ENCODE results near the gene LRRC49. TPM values are rescaled to one million over a fixed set of nuclear protein-coding genes. Genes with fewer than 3 reads are reported as not detected.

Gene LRRC49
- total RNA-seq, 1 experiment from 2014 or later: 8.3 TPM

GRCh38 chr15:70963199-70963598 is 70.6 kb downstream of the LRRC49 start:
- Histone ChIP-seq H2BK5ac (ENCODE audit: insufficient read length, low read length) (no peak overlapping the region), H3K27ac (ENCODE audit: insufficient read length, low read depth, low read length) (no peak overlapping the region), H3K79me2 (ENCODE audit: insufficient read depth, low read length) (no peaks in the 10 kb centered on the region), H2BK15ac (ENCODE audit: low read depth, low read length) (no peak overlapping the region), H3K79me1 (ENCODE audit: insufficient read depth, low read depth, low read length, poor library complexity, severe bottlenecking) (no peaks in the 10 kb centered on the region), H2BK20ac (ENCODE audit: low read depth, low read length, poor library complexity, severe bottlenecking) (no peak overlapping the region), H3T11ph (ENCODE audit: low read length) (no peak overlapping the region), H3K4me1 (ENCODE audit: insufficient read depth, low read length) (no peaks in the 10 kb centered on the region), H3K9ac (ENCODE audit: extremely low read depth, insufficient read length, low read length) (no peak overlapping the region), H3K56ac (ENCODE audit: insufficient read length, low read depth, low read length) (no peak overlapping the region), H3K27me3 (ENCODE audit: insufficient read depth, low read length) (no peaks in the 10 kb centered on the region), H3K4ac (ENCODE audit: low read depth, low read length) (no peak overlapping the region), H3K14ac (ENCODE audit: insufficient read depth, low read length) (no peak overlapping the region), H2BK12ac (ENCODE audit: insufficient read length, low read depth, low read length) (no peak overlapping the region), H4K8ac (replicated peaks; ENCODE audit: insufficient read length, low read depth, low read length) (no peak overlapping the region), H4K20me1 (ENCODE audit: control insufficient read depth, insufficient read depth, insufficient read length) (no peaks in the 10 kb centered on the region), H4K91ac (ENCODE audit: insufficient read length, low read depth, low read length) (no peak overlapping the region), H3K23me2 (ENCODE audit: insufficient read length, low read depth, low read length, poor library complexity, severe bottlenecking) (no peaks in the 10 kb centered on the region), H3K4me2 (ENCODE audit: insufficient read depth, insufficient read length, low read length) (no peak overlapping the region), H3K18ac (ENCODE audit: insufficient read length, low read depth, low read length) (no peak overlapping the region), H2BK120ac (ENCODE audit: low read depth, low read length, poor library complexity, severe bottlenecking) (no peak overlapping the region), H3K9me3 (ENCODE audit: control insufficient read depth, low read depth, low read length) (no peaks in the 10 kb centered on the region), H2AK5ac (ENCODE audit: insufficient read length, low read length) (no peak overlapping the region), H2AFZ (ENCODE audit: low read length) (no peak overlapping the region), H3K23ac (ENCODE audit: insufficient read length, low read depth, low read length) (no peak overlapping the region), H4K5ac (ENCODE audit: insufficient read length, low read depth, low read length) (no peak overlapping the region)
- no peaks in the 10 kb centered on the region for H3K27me3 Mint-ChIP-seq (ENCODE audit: low read depth)
- no peak for DNase-seq
- no peak for TF ChIP-seq CTCF (conservative IDR thresholded peaks at IDR 0.05)
- H3K9me3 Mint-ChIP-seq: peaks cover 0 to 2% of the 10 kb centered on the region in 2 experiments; a peak in 1 of 5 replicates
- no peak overlapping the region for H3K4me3 Mint-ChIP-seq
- H3K4me1 Mint-ChIP-seq: peaks cover 0 to 9% of the 10 kb centered on the region in 2 experiments; a peak in 2 of 4 replicates
- no peak overlapping the region for H3K27ac Mint-ChIP-seq
- H3K36me3 Mint-ChIP-seq (ENCODE audit: insufficient read depth in 1 of 3, low read depth in 3 of 3): peaks cover 0 to 10% (median 0%) of the 10 kb centered on the region in 3 experiments; a peak in 3 of 7 replicates
- no CpG with 5 or more reads among the region's 1 CpG for WGBS (ENCODE audit: extremely low coverage, insufficient read length, low lambda C conversion rate)
